HG02938 (cell line): ENCODE measurements around the gene TTC12.

Experiments
- ATAC-seq: cut with Tn5 transposase; IDR thresholded peaks from one replicate; pipeline ENCODE4 v1.9.1; 2021; ENCODE audit warnings: mild to moderate bottlenecking, moderate library complexity; ENCODE audit not compliant: unreplicated experiment

TTC12 gene

DNA sequence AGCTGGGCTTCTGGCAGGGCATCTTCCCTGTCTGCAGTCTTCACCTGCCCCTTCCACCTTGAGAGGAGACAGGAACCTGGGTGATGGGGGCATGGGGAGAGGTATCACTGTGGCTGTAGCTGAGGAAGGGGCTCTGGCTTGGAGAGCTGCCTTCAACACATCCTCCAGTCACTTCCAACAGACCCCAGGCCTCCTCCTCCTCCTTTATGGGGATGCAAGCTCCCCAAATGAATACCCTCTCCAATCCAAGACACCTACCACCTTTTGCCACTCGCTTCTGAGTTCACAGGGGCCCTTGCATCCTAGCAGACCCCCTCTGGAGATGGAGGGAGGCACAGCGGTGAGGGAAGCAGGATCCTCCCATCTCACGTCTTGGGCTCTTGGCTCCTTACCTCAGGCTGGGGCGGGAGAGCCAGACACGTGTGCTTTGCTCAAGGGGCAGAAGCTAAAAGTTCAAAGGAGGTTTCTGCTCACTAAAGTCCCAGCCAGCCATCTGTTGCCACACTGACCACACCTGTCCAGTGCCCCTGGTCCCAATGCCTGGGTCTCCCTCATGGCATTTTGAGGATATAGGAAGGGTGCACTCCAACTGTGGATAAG lies 86.3 kb downstream of the TTC12 start:
- ATAC-seq = no peak

DNA sequence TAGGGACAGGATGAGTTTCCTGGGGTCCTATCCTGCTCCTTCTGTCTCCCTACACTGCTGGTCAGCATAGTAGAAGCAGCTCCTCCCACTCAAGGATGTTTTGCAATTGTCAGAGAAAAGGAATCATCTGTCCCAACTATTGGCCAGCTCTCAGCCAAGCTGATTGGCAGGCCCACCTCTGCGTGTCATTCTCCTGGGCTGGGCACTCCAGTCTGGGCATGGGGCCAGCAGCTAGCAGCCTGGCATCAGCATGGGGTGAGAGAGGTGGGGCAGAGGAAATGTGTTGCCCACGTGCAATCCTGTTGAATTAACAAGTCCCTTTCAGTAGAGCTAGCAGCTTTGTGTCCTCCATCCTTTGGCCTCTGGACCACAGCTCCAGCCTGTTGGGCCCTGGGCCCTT lies 87.3 kb downstream of the TTC12 start:
- no peak for ATAC-seq

GRCh38 chr11:113404859-113405430 lies 90.6 kb downstream of the TTC12 start:
- no peak for ATAC-seq

- ATAC-seq = no peak
These were observed 91.5 kb downstream of the TTC12 start for GRCh38 chr11:113405724-113406478.

- ATAC-seq = no peak
These were observed 92.8 kb downstream of the TTC12 start for GRCh38 chr11:113407163-113407562.

- ATAC-seq = no peak
These were observed 93.8 kb downstream of the TTC12 start for GRCh38 chr11:113408206-113408605.

DNA sequence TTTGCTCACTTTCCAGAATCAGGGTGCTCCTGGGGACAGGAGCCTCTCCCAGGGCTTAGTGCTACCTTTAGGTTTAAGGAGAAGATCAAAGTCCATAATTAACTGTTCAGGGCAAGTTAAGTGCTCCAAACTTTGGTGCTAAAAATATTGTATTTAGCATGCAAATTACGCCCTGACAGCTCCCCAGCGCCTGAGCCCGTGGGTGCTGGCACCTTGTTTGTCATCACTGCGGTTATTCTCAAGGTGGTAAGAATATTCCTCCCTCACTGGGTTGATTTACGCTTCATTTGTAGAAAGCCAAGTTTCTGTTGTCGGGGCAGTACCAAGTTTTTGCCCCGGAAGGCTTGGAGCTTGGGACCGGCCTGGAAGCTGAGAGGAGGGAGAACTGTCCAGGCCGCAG lies 94.5 kb downstream of the TTC12 start:
- ATAC-seq = no peak

DNA sequence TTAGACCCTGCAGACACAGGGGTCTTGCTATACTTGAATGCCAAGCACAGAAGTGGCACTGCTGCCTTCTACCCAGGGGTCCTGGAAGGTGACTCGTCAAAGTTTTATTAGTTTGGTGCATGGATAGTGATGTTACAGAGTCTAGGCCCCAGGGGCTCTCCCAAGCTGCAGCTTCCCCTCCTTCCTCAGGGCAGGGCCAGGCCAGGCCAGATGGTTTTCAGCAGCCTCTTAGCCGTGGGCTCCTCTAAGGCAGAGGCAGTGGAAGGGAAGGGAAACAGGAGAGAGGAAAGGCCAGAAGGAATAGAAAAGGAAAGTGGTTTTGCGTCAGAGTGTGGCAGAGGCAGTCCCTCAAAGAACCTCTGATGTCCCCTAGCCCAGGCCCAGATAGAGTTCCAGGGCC lies 95.1 kb downstream of the TTC12 start:
- ATAC-seq = no peak

- no peak for ATAC-seq
These were observed 96.2 kb downstream of the TTC12 start for GRCh38 chr11:113410414-113411135.

GRCh38 chr11:113411536-113411935 lies 97.2 kb downstream of the TTC12 start:
- no peak for ATAC-seq

DNA sequence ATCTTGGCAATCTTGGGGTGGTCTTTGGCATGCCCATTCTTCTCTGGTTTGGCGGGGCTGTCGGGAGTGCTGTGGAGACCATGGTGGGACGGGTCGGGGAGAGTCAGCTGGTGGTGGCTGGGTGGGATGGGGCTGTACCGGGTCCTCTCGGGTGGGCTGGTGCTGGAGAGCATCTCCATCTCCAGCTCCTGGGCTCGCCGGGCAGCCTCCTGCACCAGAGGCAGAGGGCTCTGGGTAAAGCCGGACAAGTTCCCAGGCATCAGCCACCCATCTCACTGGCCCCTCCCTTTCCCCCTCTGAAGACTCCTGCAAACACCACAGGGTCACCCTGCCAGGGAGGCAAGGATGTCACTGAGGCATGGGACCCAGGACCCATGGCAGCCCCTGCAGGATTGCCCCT lies 98.3 kb downstream of the TTC12 start:
- no peak for ATAC-seq

GRCh38 chr11:113415343-113415742 lies 101.0 kb downstream of the TTC12 start:
- no peak for ATAC-seq
